AG09309 (cell line): ENCODE measurements around the gene ME2.

Source experiments
- DNase-seq: peaks from one replicate; pipeline ENCODE4 v3.0.0-alpha.2; 2010; ENCODE audit warnings: low read depth
- H3K4me3 ChIP-seq: 2 replicates; pipeline ENCODE4 v1.5.1; 2011; ENCODE audit warnings: mild to moderate bottlenecking, low read depth, low read length, moderate library complexity; ENCODE audit not compliant: control insufficient read depth
- CTCF ChIP-seq: IDR thresholded peaks from 2 replicates; pipeline ENCODE4 v1.5.1; 2011; ENCODE audit warnings: mild to moderate bottlenecking, low read depth, low read length, inconsistent platforms; ENCODE audit not compliant: insufficient read depth, control insufficient read depth; ENCODE audit errors: missing control alignments

ME2 gene

GRCh38 chr18:50895350-50896045, 16.6 kb downstream of the ME2 start:
- no peak overlapping the region for H3K4me3 ChIP-seq
- no peak for TF ChIP-seq CTCF
- no peak for DNase-seq

- no peak overlapping the region for H3K4me3 ChIP-seq
- no peak for TF ChIP-seq CTCF
These were observed 17.2 kb downstream of the ME2 start for GRCh38 chr18:50896093-50896492.

GRCh38 chr18:50898919-50899318, 20.0 kb downstream of the ME2 start:
- no peak overlapping the region for H3K4me3 ChIP-seq
- DNase-seq, result no peak
- no peak for TF ChIP-seq CTCF

More at GRCh38 chr18:50896093-50896492, 17.2 kb downstream of the ME2 start:
- no peak for DNase-seq

GRCh38 chr18:50902797-50903196, 23.9 kb downstream of the ME2 start:
- no peak for TF ChIP-seq CTCF
- DNase-seq, result no peak
- no peak overlapping the region for H3K4me3 ChIP-seq

- H3K4me3 ChIP-seq, result no peak overlapping the region
- TF ChIP-seq CTCF, result no peak
- no peak for DNase-seq
These were observed 27.9 kb downstream of the ME2 start for GRCh38 chr18:50906843-50907242.

- TF ChIP-seq CTCF, result no peak
- no peak overlapping the region for H3K4me3 ChIP-seq
- DNase-seq, result no peak
These were observed 30.3 kb downstream of the ME2 start for GRCh38 chr18:50909261-50909660.
